Cardiac muscle cell (in vitro differentiated cells and primary cell): Measurements from ENCODE around the gene SEMA4G. TPM values are rescaled to one million over a fixed set of nuclear protein-coding genes. Genes with fewer than 3 reads are reported as not detected.

Experiments
- DNase-seq, 2 donors: peaks; one replicate each; pipeline versions ENCODE4 v3.0.0 to v3.0.0-alpha.2; 2010 to 2017; ENCODE audit warnings: low read depth in 1 of 2, low spot score in 1 of 2
- H3K27ac ChIP-seq: fragments of 200-600 bp; sonication (generic); 2 replicates; pipeline ENCODE4 v1.5.1; 2016
- H3K27me3 ChIP-seq: fragments of 200-600 bp; sonication (generic); 2 replicates; pipeline ENCODE4 v1.6.0; 2016; ENCODE audit warnings: control low read depth
- H3K36me3 ChIP-seq: fragments of 200-600 bp; sonication (generic); 2 replicates; pipeline ENCODE4 v1.5.1; 2016; ENCODE audit warnings: control low read depth
- H3K4me1 ChIP-seq: fragments of 200-600 bp; sonication (generic); 2 replicates; pipeline ENCODE4 v1.8.1; 2017; ENCODE audit warnings: low read depth, mild to moderate bottlenecking, mixed run types
- H3K4me3 ChIP-seq: fragments of 200-600 bp; sonication (generic); 2 replicates; pipeline ENCODE4 v1.5.1; 2016; ENCODE audit warnings: mild to moderate bottlenecking
- H3K9me3 ChIP-seq: fragments of 200-600 bp; sonication (generic); 2 replicates; pipeline ENCODE4 v1.5.1; 2017; ENCODE audit warnings: low read depth, mild to moderate bottlenecking, control low read depth
- polyA plus RNA-seq: library from polyadenylated mRNA; unstranded; fragments of >200 nt; fragmentation: Nextera tagmentation; extraction: Ambion mirVana; gene quantifications from 2 replicates; pipeline ENCODE4 v1.2.1, GENCODE V29; 2016
- total RNA-seq: library from RNA; depleted of rRNA; stranded (reverse); fragments of >200 nt; gene quantifications from 2 replicates; pipeline ENCODE4 v1.2.3, GENCODE V29; 2016
- TF ChIP-seq, protein P1 (sequence below): IDR thresholded peaks from 2 replicates; pipeline ENCODE4 v1.5.1; 2012; ENCODE audit warnings: low read depth, mild to moderate bottlenecking, low read length

SEMA4G gene
- total and polyA plus RNA-seq, 2 experiments from 2014 or later: 7.0 to 18.1 TPM

DNA sequence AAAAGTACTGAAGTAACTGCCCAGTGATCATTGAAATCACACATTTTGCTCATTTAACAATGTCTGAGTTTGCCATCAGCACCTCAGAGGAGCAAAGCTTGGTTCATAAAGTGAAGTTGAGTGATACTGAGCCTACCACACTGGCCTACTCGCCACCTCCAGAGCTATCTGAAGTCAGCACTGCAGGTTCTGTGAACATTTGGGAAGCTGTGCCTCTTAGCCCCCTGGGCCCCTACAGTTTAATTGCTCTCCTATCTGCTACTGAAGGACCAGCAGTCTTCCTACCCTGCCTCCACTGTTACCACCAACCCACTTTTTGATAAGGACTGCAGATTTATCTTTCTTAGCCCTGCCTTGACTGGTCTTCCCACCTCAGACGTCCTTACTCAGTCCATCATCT, 2.0 kb upstream of the SEMA4G start:
- TF ChIP-seq, protein P1, sequence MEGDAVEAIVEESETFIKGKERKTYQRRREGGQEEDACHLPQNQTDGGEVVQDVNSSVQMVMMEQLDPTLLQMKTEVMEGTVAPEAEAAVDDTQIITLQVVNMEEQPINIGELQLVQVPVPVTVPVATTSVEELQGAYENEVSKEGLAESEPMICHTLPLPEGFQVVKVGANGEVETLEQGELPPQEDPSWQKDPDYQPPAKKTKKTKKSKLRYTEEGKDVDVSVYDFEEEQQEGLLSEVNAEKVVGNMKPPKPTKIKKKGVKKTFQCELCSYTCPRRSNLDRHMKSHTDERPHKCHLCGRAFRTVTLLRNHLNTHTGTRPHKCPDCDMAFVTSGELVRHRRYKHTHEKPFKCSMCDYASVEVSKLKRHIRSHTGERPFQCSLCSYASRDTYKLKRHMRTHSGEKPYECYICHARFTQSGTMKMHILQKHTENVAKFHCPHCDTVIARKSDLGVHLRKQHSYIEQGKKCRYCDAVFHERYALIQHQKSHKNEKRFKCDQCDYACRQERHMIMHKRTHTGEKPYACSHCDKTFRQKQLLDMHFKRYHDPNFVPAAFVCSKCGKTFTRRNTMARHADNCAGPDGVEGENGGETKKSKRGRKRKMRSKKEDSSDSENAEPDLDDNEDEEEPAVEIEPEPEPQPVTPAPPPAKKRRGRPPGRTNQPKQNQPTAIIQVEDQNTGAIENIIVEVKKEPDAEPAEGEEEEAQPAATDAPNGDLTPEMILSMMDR: no peak
- peaks cover 9% of the 10 kb centered on the region for H3K4me1 ChIP-seq
- no peaks in the 10 kb centered on the region for H3K9me3 ChIP-seq

DNA sequence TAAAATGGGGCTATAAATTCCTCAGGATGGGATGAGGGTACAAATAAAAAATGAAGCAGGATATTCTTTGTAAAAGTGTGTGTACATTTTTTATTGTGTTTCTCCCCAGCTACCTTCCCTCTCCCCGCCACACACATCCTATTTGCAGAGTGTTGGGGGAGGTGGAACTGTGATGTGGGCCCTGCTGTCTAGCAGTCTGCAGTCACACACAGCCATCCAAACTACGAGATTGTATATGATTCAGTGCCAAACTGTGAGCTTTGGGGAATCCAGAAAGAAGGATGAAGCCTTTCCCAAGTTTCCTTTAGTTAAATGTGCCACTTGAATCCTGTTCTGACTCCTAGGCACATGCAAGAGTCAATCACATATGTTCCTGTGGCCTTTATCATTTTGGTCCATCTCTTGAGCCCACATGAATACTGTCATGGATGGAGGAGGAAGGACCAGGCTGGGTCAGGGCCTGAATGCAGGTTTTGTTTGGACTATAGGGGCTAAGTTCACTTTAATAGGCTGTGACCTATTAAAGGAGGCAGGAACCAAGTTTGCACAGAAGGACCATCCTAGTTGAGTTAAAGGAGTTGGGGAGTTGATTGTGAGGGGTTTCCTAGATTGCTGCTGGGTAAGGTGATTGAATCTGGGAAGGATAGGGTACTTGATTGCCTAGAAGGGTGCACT, 1.1 kb upstream of the SEMA4G start:
- Histone ChIP-seq H3K36me3 (peaks cover 1% of the 10 kb centered on the region), H3K27me3 (no peaks in the 10 kb centered on the region), H3K9me3 (no peaks in the 10 kb centered on the region), H3K4me3 (no peak overlapping the region), H3K27ac (no peak overlapping the region), H3K4me1 (peaks cover 9% of the 10 kb centered on the region)
- no peak for DNase-seq
- TF ChIP-seq, protein P1: no peak

More for the DNA sequence above, 2.0 kb upstream of the SEMA4G start:
- Histone ChIP-seq H3K27me3 (no peaks in the 10 kb centered on the region), H3K27ac (peak overlapping the region; percentile 74), H3K36me3 (peaks cover 10% of the 10 kb centered on the region), H3K4me3 (no peak overlapping the region)
- DNase-seq: no peak

DNA sequence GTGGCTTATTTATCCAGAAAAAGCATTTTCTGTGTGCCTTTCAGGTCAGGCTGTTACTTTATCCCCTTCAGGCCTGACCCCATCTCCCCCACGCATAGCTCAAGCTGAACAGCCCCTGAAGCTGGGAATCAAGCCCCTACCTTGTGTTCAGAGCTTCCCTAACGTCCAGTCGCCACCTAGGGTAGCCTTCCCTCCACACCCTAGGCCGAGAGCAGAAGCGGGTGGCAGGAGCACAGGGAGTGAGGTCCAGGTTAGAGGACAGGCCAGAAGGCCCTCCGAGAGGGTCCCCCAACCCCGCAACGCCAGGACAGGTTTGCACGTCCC, 479 bp upstream of the SEMA4G start:
- TF ChIP-seq, protein P1: no peak
- H3K4me3 ChIP-seq: peak overlapping the region; percentile 81
- H3K27me3 ChIP-seq: no peaks in the 10 kb centered on the region
- no peak overlapping the region for H3K27ac ChIP-seq
- no peak for DNase-seq
- H3K36me3 ChIP-seq: no peaks in the 10 kb centered on the region
- no peaks in the 10 kb centered on the region for H3K9me3 ChIP-seq
- peaks cover 9% of the 10 kb centered on the region for H3K4me1 ChIP-seq

DNA sequence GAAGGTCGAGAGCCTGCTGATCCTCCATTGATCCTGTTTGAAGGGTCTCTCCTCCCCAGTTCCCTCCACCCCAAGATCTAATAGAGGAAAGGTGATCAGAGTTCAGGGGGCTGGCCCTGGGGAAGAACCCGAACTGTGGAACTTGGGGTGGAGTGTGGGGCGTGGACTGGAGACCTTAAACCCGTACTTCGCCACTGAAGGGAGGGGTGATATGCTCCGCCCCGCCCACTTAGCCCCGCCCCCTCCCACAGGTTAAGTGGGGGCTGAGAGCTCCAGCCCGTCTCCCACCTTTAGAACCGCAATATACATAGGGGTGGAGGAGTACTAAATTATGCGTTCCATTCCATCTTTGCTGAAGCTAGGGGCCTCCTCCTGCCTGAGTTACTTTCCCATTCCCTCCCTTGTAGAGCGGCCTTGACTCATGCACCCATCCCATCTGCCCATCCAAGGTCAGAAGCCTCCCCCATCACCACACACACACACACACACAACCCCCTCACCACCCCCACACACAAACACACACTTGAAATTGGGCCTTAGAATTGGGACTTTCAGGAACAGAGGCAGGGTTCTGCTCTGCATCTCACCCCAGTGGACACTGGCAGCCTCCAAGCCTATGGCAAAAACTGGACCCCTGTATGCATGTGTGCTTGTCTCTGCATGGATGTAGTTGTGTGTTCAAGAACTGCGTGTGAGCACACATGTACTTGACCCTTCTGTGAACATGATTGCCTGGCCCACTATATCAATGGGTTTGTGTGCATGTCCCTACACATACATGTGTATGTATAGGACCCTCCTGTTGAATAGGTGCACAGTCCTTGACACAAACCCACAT, 991 bp downstream of the SEMA4G start:
- H3K27ac ChIP-seq: no peak overlapping the region
- no peaks in the 10 kb centered on the region for H3K36me3 ChIP-seq
- TF ChIP-seq, protein P1: no peak
- peak overlapping the region; percentile 81 for H3K4me3 ChIP-seq
- H3K9me3 ChIP-seq: no peaks in the 10 kb centered on the region
- H3K27me3 ChIP-seq: no peaks in the 10 kb centered on the region
- peaks cover 9% of the 10 kb centered on the region for H3K4me1 ChIP-seq
- no peak for DNase-seq

DNA sequence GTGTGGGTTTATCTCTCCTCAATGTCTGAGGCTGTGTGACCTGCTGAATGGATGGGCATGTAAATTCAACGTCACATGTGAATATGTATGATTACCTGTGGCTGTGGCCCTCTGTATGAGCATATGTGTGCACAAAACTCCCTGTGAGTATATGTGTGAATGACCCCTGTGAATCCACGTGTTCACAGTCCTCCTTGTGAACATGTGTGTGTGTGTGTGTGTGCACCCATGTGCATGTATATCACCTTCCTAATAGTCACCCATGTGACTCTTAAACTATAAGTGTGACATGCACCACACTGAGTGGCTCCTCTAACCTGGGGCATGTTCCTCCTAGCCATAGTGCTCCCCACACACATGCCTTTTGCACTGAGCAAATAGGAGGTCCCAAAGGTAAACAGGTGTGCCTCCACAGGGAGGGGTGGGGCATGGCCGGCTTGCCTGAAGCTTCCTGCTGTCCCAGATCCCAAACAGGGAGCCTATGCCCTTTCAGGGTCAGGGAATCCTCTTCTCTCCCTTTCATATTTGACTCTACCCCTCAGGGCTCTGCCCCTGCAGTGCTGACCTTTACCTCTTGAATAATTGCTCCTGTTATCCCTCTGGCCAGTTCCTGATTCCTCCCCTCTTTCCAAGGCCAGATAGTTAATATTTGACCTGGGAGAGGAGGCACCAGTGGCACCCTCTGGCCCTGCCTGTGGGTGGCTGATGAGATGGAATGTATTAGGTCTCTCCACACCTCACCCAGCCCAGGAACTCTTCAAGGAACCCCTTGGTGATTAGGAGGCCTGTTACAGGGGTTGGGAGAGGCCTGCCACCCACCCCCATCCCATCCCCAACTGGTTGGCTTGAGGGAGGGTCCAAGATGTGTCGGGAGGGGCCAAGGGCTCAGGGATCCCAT, 1.9 kb downstream of the SEMA4G start:
- Histone ChIP-seq H3K36me3 (no peaks in the 10 kb centered on the region), H3K9me3 (no peaks in the 10 kb centered on the region), H3K4me3 (no peak overlapping the region), H3K27me3 (no peaks in the 10 kb centered on the region), H3K4me1 (peaks cover 9% of the 10 kb centered on the region), H3K27ac (no peak overlapping the region)
- TF ChIP-seq, protein P1: no peak
- DNase-seq: no peak
